HG03571 (cell line): Measurements from ENCODE around the gene CDHR2.

Experiments used
- ATAC-seq: cut with Tn5 transposase; IDR thresholded peaks from one replicate; pipeline ENCODE4 v1.9.1; 2021; ENCODE audit not compliant: unreplicated experiment

Gene CDHR2

GRCh38 chr5:176529116-176529740 lies 19.9 kb upstream of the CDHR2 start:
- no peak for ATAC-seq

DNA sequence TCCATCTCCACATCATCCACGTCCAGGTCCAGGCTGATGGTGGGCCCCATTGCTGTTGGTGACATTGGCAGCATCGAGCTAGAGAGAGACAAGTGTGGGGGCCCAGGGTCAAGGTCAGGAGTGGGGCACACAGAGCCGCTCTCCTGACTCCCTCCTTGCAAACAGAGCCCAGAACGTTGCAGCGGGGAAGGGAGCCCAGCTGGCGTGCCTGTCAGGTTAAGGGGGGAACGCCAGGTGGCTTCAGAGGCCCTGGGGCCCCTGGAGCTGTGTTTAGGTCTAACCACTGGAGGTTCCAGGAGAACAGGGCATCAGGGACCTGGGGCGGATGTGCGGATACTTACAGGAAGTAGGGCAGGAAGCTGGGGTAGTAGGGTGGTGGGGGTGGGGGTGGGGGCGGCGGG lies 19.4 kb upstream of the CDHR2 start:
- ATAC-seq, result peak; percentile 34

DNA sequence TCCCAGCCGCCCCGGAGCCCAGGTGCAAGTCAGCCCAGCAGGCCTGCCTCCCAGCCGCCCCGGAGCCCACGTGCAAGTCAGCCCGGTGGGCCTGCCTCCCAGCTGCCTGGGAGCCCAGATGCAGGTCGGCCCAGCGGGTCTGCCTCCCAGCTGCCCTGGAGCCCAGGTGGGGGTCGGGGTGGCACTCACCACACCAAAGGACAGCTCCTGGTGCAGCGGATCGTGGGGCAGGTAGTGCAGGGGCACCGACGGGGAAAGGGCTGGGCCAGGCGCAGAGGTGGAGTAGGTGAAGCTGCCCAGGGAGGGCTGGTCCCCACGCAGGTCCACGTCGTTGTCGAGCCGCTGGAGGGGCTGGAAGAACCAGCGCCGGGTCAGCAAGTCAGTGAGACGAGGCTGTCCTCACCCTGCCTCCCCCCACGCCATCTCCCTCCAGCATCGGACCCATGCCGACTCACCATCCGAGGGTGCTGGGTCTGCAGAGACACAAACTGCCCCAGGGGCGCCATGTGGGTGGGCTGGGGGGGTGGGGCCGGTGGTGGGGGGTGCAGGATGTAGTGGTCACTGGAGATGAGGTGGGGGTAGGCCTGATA lies 18.7 kb upstream of the CDHR2 start:
- ATAC-seq, result no peak

- ATAC-seq, result no peak
Observed at GRCh38 chr5:176530983-176531901, 17.9 kb upstream of the CDHR2 start.

DNA sequence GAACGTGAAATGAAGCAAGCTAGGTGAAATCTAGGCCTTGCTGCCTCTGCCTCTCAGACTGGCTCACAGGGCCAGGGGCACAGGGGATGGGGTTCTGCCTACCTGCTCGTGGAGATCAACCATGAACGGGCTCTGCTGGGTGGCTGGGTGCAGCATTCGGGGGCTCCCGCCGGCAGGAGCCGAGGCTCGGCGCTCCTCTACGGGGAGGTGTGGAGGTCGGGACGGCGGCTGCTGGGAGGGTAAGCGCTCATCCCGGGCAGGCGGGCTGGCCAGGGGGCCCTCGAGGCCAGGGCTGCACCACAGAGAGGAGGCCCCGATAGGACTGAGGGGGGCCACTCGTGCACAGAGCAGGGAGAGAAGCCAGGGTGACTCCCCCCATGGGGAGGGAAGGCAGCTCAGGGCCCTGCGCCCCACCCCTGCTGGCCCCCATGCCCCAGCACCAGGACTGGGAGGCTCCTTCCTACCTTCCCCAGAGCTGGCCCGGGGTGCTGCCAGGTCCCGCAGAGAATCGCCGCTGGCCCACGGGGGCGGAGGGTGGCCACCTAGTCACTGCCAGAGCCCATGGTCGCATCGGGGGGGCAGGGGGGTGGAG lies 17.1 kb upstream of the CDHR2 start:
- no peak for ATAC-seq

GRCh38 chr5:176532795-176533194 lies 16.3 kb upstream of the CDHR2 start:
- ATAC-seq, result no peak

DNA sequence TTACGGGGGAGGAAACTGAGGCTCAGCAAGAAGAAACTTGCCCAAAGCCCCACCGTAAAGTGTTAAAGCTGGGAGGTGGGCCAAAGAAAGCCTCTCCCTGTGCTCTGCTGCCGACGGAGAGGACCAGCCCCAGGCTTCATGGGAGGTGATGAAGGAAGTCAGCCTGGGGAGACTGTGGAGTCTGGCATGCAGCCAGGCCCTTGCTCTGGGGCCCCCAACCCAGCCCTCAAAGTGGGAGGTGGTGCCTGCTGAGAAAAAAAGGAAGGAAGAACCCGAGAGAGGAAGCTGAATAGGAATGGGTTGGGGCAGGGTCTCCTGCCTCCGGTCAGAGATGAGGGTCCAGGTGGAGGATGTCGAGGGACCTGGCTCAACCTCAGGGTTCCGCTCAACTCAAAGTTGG lies 15.8 kb upstream of the CDHR2 start:
- ATAC-seq, result no peak

- ATAC-seq, result no peak
Observed at GRCh38 chr5:176533894-176534611, 15.1 kb upstream of the CDHR2 start.

DNA sequence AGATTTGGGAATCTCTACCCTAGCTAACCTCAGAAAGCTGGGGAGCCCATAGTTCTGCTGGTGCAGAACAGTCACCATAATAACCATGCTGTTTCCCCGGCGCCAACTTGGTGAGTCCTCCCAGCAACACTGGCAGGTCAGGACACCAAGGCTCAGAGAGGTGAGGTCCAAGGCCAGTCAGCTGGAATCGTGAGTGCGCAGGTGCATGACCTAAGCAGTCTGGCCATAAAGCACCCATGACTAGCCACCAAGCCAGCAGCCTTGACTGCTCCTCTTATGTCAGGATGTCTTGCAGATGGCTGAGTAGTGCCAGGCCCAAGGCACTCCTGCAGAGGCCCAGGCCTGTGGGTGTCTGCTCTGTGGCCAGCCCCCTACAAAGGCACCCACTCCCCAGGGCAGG lies 14.5 kb upstream of the CDHR2 start:
- no peak for ATAC-seq

- ATAC-seq, result no peak
Observed at GRCh38 chr5:176535101-176535663, 14.0 kb upstream of the CDHR2 start.

DNA sequence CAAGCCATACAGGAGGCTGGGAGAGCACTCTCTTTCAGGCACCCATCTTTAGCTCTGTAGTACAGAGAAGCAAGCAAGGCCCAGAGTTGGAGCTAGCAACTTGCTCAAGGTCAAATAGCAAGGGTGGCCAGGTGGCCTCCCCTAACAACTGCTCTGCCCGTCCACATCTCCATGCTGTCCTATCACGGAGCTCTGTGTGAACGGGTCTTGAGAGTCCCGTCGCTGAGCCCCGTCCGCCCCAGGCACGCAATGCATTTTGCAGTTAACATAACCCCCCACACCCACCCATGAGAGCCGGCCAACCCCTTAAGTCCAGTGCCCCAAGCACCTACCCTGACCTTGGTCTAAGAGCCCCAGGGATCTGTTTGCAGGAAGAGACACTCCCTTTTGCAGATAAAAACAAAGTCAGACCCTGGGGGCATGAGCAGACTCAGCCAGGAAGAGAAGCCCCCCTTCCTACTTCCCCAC lies 13.4 kb upstream of the CDHR2 start:
- ATAC-seq, result no peak

GRCh38 chr5:176536132-176536901 lies 12.8 kb upstream of the CDHR2 start:
- ATAC-seq, result no peak

GRCh38 chr5:176536902-176537553 lies 12.1 kb upstream of the CDHR2 start, which contains the start of gene RNF44:
TSS of gene RNF44 (minus strand) at chr5:176537402. CDS start at chr5:176532472, 4,930 bp downstream.
- ATAC-seq, result peak; percentile 38

- peak; percentile 65 for ATAC-seq
Observed at GRCh38 chr5:176537554-176538229, 11.4 kb upstream of the CDHR2 start.

- no peak for ATAC-seq
Observed at GRCh38 chr5:176538230-176538988, 10.7 kb upstream of the CDHR2 start.

GRCh38 chr5:176538989-176539384 lies 10.2 kb upstream of the CDHR2 start:
- no peak for ATAC-seq

- no peak for ATAC-seq
Observed at GRCh38 chr5:176540476-176540899, 8.7 kb upstream of the CDHR2 start.

DNA sequence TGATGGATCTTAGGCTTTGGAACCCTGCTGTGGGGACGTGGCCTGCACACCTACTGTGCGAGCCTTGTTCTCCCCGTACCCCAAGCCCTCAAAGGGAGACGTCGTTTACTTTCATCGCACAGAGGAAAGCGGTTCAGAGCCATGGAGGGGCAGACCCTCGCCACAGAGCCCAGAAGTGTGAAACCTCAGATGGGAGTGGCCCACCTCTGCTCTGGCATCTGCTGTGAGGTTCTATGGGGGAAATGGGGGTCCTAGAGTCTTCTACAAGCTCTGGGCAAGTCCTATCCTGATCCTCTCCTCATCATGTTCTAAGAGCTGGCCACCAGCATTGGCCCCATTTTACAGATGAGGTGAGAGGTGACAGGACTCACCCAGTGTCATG lies 8.2 kb upstream of the CDHR2 start:
- ATAC-seq, result no peak
